Neutrophil (primary cell): ENCODE data around the gene SLC9A9.

Experiments
- H3K27ac ChIP-seq: fragments of 200-600 bp; sonication (generic); 2 replicates; pipeline ENCODE4 v1.5.1; 2016; ENCODE audit warnings: mild to moderate bottlenecking, moderate library complexity
- H3K27me3 ChIP-seq: fragments of 200-600 bp; sonication (generic); 2 replicates; pipeline ENCODE4 v1.6.0; 2016; ENCODE audit warnings: mild to moderate bottlenecking
- H3K36me3 ChIP-seq: fragments of 200-600 bp; sonication (generic); 2 replicates; pipeline ENCODE4 v1.5.1; 2017
- H3K4me1 ChIP-seq, 2 experiments: fragments of 200-600 bp in 1 of 2; sonication (generic) in 1 of 2; 1 replicate in 1 of 2; 2 replicates in 1 of 2; pipeline versions ENCODE4 v1.5.1 to v1.6.1; 2013 to 2016; ENCODE audit warnings: low read depth in 1 of 2, low read length in 1 of 2, mild to moderate bottlenecking in 1 of 2, moderate library complexity in 1 of 2; ENCODE audit not compliant: control insufficient read depth in 1 of 2, insufficient read depth in 1 of 2
- H3K4me3 ChIP-seq, 2 experiments: fragments of 200-600 bp in 1 of 2; sonication (generic) in 1 of 2; 1 replicate in 1 of 2; 2 replicates in 1 of 2; pipeline ENCODE4 v1.5.1; 2013 to 2016; ENCODE audit warnings: low read depth in 1 of 2, low read length in 1 of 2, mild to moderate bottlenecking in 1 of 2, moderate library complexity in 1 of 2
- H3K9me3 ChIP-seq: fragments of 200-600 bp; sonication (generic); 2 replicates; pipeline ENCODE4 v1.5.1; 2016
- CTCF ChIP-seq: fragments of 200-600 bp; sonication (generic); IDR thresholded peaks from 2 replicates; pipeline ENCODE4 v1.5.1; 2016; ENCODE audit warnings: antibody characterized with exemption

Gene SLC9A9

GRCh38 chr3:143266511-143266910, 581.8 kb downstream of the SLC9A9 start:
- H3K27me3 ChIP-seq = no peaks in the 10 kb centered on the region
- no peak overlapping the region for H3K4me3 ChIP-seq
- no peak overlapping the region for H3K27ac ChIP-seq
- H3K9me3 ChIP-seq = no peaks in the 10 kb centered on the region
- no peaks in the 10 kb centered on the region for H3K36me3 ChIP-seq
- no peak for TF ChIP-seq CTCF
- no peaks in the 10 kb centered on the region for H3K4me1 ChIP-seq

- Histone ChIP-seq H3K9me3 (no peaks in the 10 kb centered on the region), H3K27ac (no peak overlapping the region), H3K4me3 (no peak overlapping the region), H3K4me1 (no peaks in the 10 kb centered on the region), H3K27me3 (no peaks in the 10 kb centered on the region), H3K36me3 (no peaks in the 10 kb centered on the region)
- no peak for TF ChIP-seq CTCF
Measured at GRCh38 chr3:143265501-143266070, 582.7 kb downstream of the SLC9A9 start.

GRCh38 chr3:143263852-143264513, 584.3 kb downstream of the SLC9A9 start:
- H3K4me1 ChIP-seq = no peaks in the 10 kb centered on the region

GRCh38 chr3:143261848-143262247, 586.4 kb downstream of the SLC9A9 start:
- Histone ChIP-seq H3K9me3 (no peaks in the 10 kb centered on the region), H3K27ac (no peak overlapping the region), H3K4me3 (no peak overlapping the region), H3K36me3 (no peaks in the 10 kb centered on the region), H3K27me3 (no peaks in the 10 kb centered on the region), H3K4me1 (no peaks in the 10 kb centered on the region)
- no peak for TF ChIP-seq CTCF

More at GRCh38 chr3:143263852-143264513, 584.3 kb downstream of the SLC9A9 start:
- no peak overlapping the region for H3K27ac ChIP-seq
- no peaks in the 10 kb centered on the region for H3K27me3 ChIP-seq
- no peak overlapping the region for H3K4me3 ChIP-seq
- no peaks in the 10 kb centered on the region for H3K36me3 ChIP-seq
- no peak for TF ChIP-seq CTCF
- H3K9me3 ChIP-seq = no peaks in the 10 kb centered on the region

- Histone ChIP-seq H3K36me3 (no peaks in the 10 kb centered on the region), H3K27ac (no peak overlapping the region), H3K4me1 (no peaks in the 10 kb centered on the region), H3K9me3 (no peaks in the 10 kb centered on the region), H3K4me3 (no peak overlapping the region), H3K27me3 (no peaks in the 10 kb centered on the region)
- TF ChIP-seq CTCF = no peak
Measured at GRCh38 chr3:143258692-143259091, 589.6 kb downstream of the SLC9A9 start.
